Stomach (tissue), 9 donors: Measurements from ENCODE around the gene PAPLN. TPM values are rescaled to one million over a fixed set of nuclear protein-coding genes. Genes with fewer than 3 reads are reported as not detected.

Experiments
- DNase-seq, 2 donors: peaks; one replicate each; pipeline versions ENCODE4 v3.0.0 to v3.0.0-alpha.2; 2013 to 2019
- H3K27ac ChIP-seq, 5 donors: fragments of 200-600 bp in 4 of 5; sonication (generic) in 4 of 5; one replicate each; pipeline ENCODE4 v1.5.1; 2013 to 2019; ENCODE audit warnings: mild to moderate bottlenecking in 1 of 5, moderate library complexity in 1 of 5
- H3K27me3 ChIP-seq, 3 donors: fragments of 200-600 bp; sonication (generic); one replicate each; pipeline ENCODE4 v1.5.1; 2017 to 2019; ENCODE audit warnings: mixed run types in 1 of 3
- H3K36me3 ChIP-seq, 4 donors: fragments of 200-600 bp; sonication (generic); 1 replicate in 3 of 4; 2 replicates in 1 of 4; pipeline ENCODE4 v1.5.1; 2016 to 2019
- H3K4me1 ChIP-seq, 4 donors: fragments of 200-600 bp; sonication (generic); one replicate each; pipeline ENCODE4 v1.5.1; 2016 to 2019
- H3K4me3 ChIP-seq, 4 donors: fragments of 200-600 bp; sonication (generic) in 3 of 4; one replicate each; pipeline ENCODE4 v1.5.1; 2016 to 2019; ENCODE audit warnings: mild to moderate bottlenecking in 1 of 4
- H3K9me3 ChIP-seq, 4 donors: fragments of 200-600 bp; sonication (generic); one replicate each; pipeline ENCODE4 v1.5.1; 2016 to 2019
- EP300 ChIP-seq: sonication (generic); formaldehyde crosslinking; IDR thresholded peaks from one replicate; pipeline ENCODE4 v1.6.1; 2017; ENCODE audit warnings: antibody characterized with exemption
- POLR2A ChIP-seq, 4 donors: fragments of 450-650 bp; IDR thresholded peaks; one replicate each; pipeline ENCODE4 v1.6.1; 2016; ENCODE audit warnings: antibody characterized with exemption in 4 of 4, control low read depth in 2 of 4, mild to moderate bottlenecking in 1 of 4, moderate library complexity in 1 of 4
- POLR2AphosphoS5 ChIP-seq, 3 donors: sonication (generic); formaldehyde crosslinking; IDR thresholded peaks; one replicate each; pipeline ENCODE4 v1.6.1; 2016; ENCODE audit warnings: antibody characterized with exemption in 3 of 3
- WGBS, 5 donors: extraction: QIAGEN DNeasy Blood & Tissue Kit in 3 of 5; methylation state at CpG; one replicate each; pipeline versions ENCODE4 v1.1.5 to v1.1.7; 2013 to 2018; 5-methylcytosine and 5-hydroxymethylcytosine counted together
- intact Hi-C: fragments of 100-400 bp; cut with DNase I; formaldehyde crosslinking; loops from one replicate; pipeline ENCODE4 v1.15.1; 2023; ENCODE audit warnings: low total_unique reads
- polyA plus RNA-seq, 3 donors: library from polyadenylated mRNA; stranded (reverse); fragments of 200-250 nt; gene quantifications; one replicate each; pipeline ENCODE4 v1.2.3, GENCODE V29; 2013
- total RNA-seq, 5 donors: library from RNA; depleted of rRNA; stranded (reverse); fragments of >200 nt; gene quantifications; one replicate each; pipeline versions ENCODE4 v1.1.0 to v1.2.3, GENCODE V29; 2014 to 2016
- TF ChIP-seq, protein P1 (sequence below), 7 experiments: fragments of 450-650 bp in 4 of 7; fragments of 200-600 bp in 3 of 7; sonication (generic) in 3 of 7; IDR thresholded peaks; one replicate each; pipeline ENCODE4 v1.5.1; 2016 to 2019; ENCODE audit warnings: antibody characterized with exemption in 7 of 7, control low read depth in 2 of 7, mild to moderate bottlenecking in 1 of 7
- donor health status: healthy with polysubstance abuse.
- donor health status: Bipolar disorder and iron deficiency.
- donor health status: healthy.

Gene PAPLN
- total and polyA plus RNA-seq, 8 donors, result 1.1 to 53.1 (median 8.0) TPM

DNA sequence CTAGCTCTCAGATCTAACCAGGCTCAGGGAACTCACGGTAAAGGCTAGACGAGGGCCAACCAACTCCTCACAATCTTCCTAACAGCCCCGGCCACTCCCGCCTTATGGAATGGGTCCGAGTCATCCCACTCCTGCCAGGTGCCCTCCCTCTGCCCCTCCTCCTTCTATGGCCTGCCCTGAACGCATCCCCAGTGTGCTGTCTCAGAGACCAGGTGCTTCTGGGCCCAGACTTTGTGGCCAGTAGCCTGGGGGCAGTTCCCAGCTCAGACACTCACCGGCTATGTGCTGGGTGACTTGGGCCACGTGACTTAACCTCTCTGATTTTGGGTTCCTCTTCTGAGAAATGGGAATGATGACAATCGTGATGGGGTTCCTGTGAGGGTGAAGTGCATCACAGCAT lies 22.5 kb downstream of the PAPLN start:
- 77 to 90% (median 87%) methylated on average over 8 to 9 of the region's 9 CpGs for WGBS, 5 donors
- no peak overlapping the region for H3K27ac ChIP-seq
- peaks cover 0 to 76% (median 27%) of the 10 kb centered on the region in 4 donors for H3K36me3 ChIP-seq

DNA sequence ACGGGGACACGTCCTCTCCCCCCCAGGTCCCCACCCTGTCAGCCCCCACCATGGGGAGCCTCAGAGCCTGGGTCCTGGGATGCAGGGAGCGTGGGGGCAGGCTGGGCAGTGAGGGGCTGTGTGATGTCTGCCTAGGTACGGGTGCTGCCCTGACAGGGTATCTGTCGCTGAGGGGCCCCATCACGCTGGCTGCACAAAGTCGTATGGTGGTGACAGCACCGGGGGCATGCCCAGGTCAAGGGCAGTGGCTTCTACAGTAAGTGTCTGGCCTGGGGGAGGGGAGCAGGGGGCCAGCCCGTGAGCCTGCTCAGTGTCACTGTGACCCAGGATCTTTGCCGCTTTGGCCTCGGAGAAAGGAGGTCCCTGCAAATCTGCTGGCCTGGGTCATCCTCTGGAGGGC lies 23.3 kb downstream of the PAPLN start:
- H3K27me3 ChIP-seq, result no peaks in the 10 kb centered on the region
- no peak for DNase-seq
- H3K36me3 ChIP-seq, result peaks cover 0 to 76% (median 27%) of the 10 kb centered on the region in 4 donors
- no peaks in the 10 kb centered on the region for H3K4me1 ChIP-seq
- 74 to 81% (median 78%) methylated on average over 3 to 11 of the region's 11 CpGs for WGBS, 5 donors
- TF ChIP-seq POLR2A (IDR thresholded peaks at IDR 0.05), result no peak
- TF ChIP-seq EP300, result no peak
- TF ChIP-seq, protein P1, sequence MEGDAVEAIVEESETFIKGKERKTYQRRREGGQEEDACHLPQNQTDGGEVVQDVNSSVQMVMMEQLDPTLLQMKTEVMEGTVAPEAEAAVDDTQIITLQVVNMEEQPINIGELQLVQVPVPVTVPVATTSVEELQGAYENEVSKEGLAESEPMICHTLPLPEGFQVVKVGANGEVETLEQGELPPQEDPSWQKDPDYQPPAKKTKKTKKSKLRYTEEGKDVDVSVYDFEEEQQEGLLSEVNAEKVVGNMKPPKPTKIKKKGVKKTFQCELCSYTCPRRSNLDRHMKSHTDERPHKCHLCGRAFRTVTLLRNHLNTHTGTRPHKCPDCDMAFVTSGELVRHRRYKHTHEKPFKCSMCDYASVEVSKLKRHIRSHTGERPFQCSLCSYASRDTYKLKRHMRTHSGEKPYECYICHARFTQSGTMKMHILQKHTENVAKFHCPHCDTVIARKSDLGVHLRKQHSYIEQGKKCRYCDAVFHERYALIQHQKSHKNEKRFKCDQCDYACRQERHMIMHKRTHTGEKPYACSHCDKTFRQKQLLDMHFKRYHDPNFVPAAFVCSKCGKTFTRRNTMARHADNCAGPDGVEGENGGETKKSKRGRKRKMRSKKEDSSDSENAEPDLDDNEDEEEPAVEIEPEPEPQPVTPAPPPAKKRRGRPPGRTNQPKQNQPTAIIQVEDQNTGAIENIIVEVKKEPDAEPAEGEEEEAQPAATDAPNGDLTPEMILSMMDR (IDR thresholded peaks at IDR 0.05), result no peak
- TF ChIP-seq POLR2AphosphoS5 (IDR thresholded peaks at IDR 0.05), result no peak
- no peak overlapping the region for H3K27ac ChIP-seq
- no peak overlapping the region for H3K4me3 ChIP-seq
- intact Hi-C loops, result no loop called here
- H3K9me3 ChIP-seq, result no peaks in the 10 kb centered on the region

More for the DNA sequence above, 22.5 kb downstream of the PAPLN start:
- TF ChIP-seq, protein P1 (IDR thresholded peaks at IDR 0.05), result no peak
- TF ChIP-seq POLR2AphosphoS5 (IDR thresholded peaks at IDR 0.05), result no peak
- TF ChIP-seq POLR2A (IDR thresholded peaks at IDR 0.05), result no peak
- H3K4me3 ChIP-seq, result no peak overlapping the region
- H3K9me3 ChIP-seq, result no peaks in the 10 kb centered on the region
- no peaks in the 10 kb centered on the region for H3K4me1 ChIP-seq
- DNase-seq, result no peak
- intact Hi-C loops, result no loop called here
- no peaks in the 10 kb centered on the region for H3K27me3 ChIP-seq

DNA sequence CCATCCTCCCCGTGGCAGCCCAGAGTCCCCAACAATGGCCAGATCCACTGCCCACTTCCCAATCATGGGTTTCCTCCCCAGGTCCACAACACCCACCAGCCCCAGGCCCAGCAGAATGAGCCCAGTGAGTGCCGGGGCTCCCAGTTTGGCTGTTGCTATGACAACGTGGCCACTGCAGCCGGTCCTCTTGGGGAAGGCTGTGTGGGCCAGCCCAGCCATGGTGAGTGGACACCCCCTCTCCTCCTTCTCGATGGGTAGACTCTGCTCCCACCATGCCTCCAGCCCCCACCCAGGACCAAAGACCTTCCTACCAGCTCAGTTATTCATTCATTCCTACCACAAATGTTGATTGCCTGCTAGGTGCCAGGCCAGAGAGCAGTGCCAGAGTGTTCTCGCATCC lies 23.8 kb downstream of the PAPLN start:
- no peaks in the 10 kb centered on the region for H3K4me1 ChIP-seq
- 68 to 79% (median 76%) methylated on average over 4 to 6 of the region's 6 CpGs for WGBS, 5 donors
- TF ChIP-seq EP300 (no peak), POLR2A (IDR thresholded peaks at IDR 0.05) (no peak), POLR2AphosphoS5 (IDR thresholded peaks at IDR 0.05) (no peak)
- TF ChIP-seq, protein P1 (IDR thresholded peaks at IDR 0.05), result no peak
- no peak for DNase-seq
- H3K27ac ChIP-seq, result no peak overlapping the region
- H3K9me3 ChIP-seq, result no peaks in the 10 kb centered on the region
- peaks cover 0 to 76% (median 29%) of the 10 kb centered on the region in 4 donors for H3K36me3 ChIP-seq
- H3K4me3 ChIP-seq, result no peak overlapping the region
- H3K27me3 ChIP-seq, result no peaks in the 10 kb centered on the region
- intact Hi-C loops, result no loop called here

DNA sequence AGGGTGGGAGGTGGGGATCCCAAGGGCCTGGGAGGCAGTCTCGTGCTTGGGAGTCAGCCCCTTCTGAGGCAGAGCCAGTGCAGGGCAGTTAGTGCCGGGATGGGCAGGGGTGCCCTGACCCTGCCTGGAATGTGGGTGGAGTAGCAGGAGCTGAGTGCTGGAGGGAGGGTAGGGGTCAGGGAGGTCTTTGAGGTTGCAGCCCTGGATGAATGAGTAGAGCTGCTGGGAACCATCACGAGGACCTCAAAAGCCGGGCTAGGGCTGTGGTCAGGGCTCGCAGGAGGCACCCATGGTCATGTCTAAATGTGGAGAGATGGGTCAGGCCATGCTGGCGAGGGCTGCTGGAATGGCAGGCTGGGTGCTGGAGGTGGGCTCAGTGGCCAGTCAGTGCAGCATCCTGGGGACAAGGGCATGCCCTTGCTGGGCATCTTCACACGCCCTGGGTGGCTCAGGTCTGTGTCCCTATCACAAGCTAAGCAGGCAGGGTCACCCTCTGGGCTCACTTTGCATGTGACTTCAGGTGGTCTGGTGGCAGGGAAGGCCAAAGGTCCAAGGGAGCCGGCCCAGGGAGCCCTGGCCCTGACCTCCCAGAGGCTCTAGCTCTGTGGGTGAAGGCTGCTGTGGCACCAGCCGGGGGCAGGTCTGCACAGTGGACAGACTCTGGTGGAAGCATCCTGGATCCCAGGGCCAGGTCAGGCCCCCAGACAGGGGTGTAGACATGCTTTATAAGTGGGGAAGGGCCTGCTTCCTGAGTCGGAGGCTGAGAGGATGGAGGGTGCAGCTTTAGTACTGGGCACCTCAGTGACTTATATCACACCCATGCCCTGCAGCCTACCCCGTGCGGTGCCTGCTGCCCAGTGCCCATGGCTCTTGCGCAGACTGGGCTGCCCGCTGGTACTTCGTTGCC lies 24.5 kb downstream of the PAPLN start:
- no peak for DNase-seq
- TF ChIP-seq EP300, result no peak
- no peak for TF ChIP-seq POLR2AphosphoS5 (IDR thresholded peaks at IDR 0.05)
- TF ChIP-seq, protein P1 (IDR thresholded peaks at IDR 0.05), result no peak
- TF ChIP-seq POLR2A (IDR thresholded peaks at IDR 0.05), result no peak
- intact Hi-C loops, result no loop called here

More for the DNA sequence above, 24.5 kb downstream of the PAPLN start:
- WGBS, 5 donors, result 85 to 91% (median 88%) methylated on average over 8 to 15 of the region's 15 CpGs
- H3K4me1 ChIP-seq, result no peaks in the 10 kb centered on the region
- peaks cover 0 to 82% (median 32%) of the 10 kb centered on the region in 4 donors for H3K36me3 ChIP-seq
- no peaks in the 10 kb centered on the region for H3K9me3 ChIP-seq
- no peaks in the 10 kb centered on the region for H3K27me3 ChIP-seq
- no peak overlapping the region for H3K4me3 ChIP-seq
- H3K27ac ChIP-seq, result no peak overlapping the region
